22Rv1 (cell line): Measurements from ENCODE around the gene POLR2J2.
"Not testable (repeated sequence)": the region's sequence is repeated elsewhere in the genome, so short reads cannot be mapped to it uniquely, and the experiment has no call there.

Experiments
- CTCF ChIP-seq: fragments of 450-650 bp; IDR thresholded peaks from 2 replicates; pipeline ENCODE4 v1.5.1; 2017; ENCODE audit warnings: mild to moderate bottlenecking
- ZFX ChIP-seq: fragments of 450-650 bp; IDR thresholded peaks from 2 replicates; pipeline ENCODE4 v1.6.1; 2017; ENCODE audit warnings: antibody characterized with exemption, borderline replicate concordance

- TF ChIP-seq CTCF, ZFX: not testable (repeated sequence)
These were observed 4.6 kb downstream of the POLR2J2 start for GRCh38 chr7:102666850-102667249.
